ENCODE measurements around the gene OSBPL5.
"Not testable (repeated sequence)": the region's sequence is repeated elsewhere in the genome, so short reads cannot be mapped to it uniquely, and the experiment has no call there.

DNA sequence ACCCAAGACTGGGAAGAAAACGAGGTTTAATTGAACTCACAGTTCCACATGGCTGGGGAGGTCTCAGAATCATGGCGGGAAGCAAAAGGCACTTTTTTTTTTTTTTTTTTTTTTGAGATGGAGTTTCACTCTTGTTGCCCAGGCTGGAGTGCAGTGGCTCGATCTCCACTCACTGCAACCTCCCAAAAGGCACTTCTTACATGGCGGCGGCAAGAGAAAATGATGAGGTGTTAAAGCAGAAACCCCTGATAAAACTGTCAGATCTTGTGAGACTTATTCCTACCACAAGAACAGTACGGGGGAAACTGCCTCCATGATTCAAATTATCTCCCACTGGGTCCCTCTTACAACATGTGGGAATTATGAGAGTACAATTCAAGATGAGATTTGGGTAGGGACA, 100.4 kb downstream of the OSBPL5 start:
- not testable (repeated sequence) for TF ChIP-seq ZNF777 (tag by site-specific recombination; IDR thresholded peaks at IDR 0.05; ENCODE audit: borderline replicate concordance); GFI1B (tag by site-specific recombination; IDR thresholded peaks at IDR 0.05); ZNF610 (tag by site-specific recombination; IDR thresholded peaks at IDR 0.05; ENCODE audit: borderline replicate concordance); ZNF626 (tag by site-specific recombination; IDR thresholded peaks at IDR 0.05); ZNF621 (tag by site-specific recombination; IDR thresholded peaks at IDR 0.05); ZNF391 (tag by site-specific recombination; IDR thresholded peaks at IDR 0.05; ENCODE audit: borderline replicate concordance, low read depth); KLF1 (tag by site-specific recombination; IDR thresholded peaks at IDR 0.05)
- TF ChIP-seq, protein P1, sequence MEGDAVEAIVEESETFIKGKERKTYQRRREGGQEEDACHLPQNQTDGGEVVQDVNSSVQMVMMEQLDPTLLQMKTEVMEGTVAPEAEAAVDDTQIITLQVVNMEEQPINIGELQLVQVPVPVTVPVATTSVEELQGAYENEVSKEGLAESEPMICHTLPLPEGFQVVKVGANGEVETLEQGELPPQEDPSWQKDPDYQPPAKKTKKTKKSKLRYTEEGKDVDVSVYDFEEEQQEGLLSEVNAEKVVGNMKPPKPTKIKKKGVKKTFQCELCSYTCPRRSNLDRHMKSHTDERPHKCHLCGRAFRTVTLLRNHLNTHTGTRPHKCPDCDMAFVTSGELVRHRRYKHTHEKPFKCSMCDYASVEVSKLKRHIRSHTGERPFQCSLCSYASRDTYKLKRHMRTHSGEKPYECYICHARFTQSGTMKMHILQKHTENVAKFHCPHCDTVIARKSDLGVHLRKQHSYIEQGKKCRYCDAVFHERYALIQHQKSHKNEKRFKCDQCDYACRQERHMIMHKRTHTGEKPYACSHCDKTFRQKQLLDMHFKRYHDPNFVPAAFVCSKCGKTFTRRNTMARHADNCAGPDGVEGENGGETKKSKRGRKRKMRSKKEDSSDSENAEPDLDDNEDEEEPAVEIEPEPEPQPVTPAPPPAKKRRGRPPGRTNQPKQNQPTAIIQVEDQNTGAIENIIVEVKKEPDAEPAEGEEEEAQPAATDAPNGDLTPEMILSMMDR (tag by site-specific recombination; IDR thresholded peaks at IDR 0.05) = not testable (repeated sequence)
- TF ChIP-seq, protein P2, sequence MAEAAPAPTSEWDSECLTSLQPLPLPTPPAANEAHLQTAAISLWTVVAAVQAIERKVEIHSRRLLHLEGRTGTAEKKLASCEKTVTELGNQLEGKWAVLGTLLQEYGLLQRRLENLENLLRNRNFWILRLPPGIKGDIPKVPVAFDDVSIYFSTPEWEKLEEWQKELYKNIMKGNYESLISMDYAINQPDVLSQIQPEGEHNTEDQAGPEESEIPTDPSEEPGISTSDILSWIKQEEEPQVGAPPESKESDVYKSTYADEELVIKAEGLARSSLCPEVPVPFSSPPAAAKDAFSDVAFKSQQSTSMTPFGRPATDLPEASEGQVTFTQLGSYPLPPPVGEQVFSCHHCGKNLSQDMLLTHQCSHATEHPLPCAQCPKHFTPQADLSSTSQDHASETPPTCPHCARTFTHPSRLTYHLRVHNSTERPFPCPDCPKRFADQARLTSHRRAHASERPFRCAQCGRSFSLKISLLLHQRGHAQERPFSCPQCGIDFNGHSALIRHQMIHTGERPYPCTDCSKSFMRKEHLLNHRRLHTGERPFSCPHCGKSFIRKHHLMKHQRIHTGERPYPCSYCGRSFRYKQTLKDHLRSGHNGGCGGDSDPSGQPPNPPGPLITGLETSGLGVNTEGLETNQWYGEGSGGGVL (tag by site-specific recombination; IDR thresholded peaks at IDR 0.05) = not testable (repeated sequence)

All from HEK293 (cell line).